Measurements from ENCODE around the gene SDC1.

SDC1 gene

GRCh38 chr2:20212871-20213503 is 11.9 kb downstream of the SDC1 start:
- no peak for DNase-seq

- DNase-seq = no peak
Measured at GRCh38 chr2:20212459-20212870, 12.5 kb downstream of the SDC1 start.

GRCh38 chr2:20211860-20212458 is 13.0 kb downstream of the SDC1 start:
- DNase-seq = no peak

GRCh38 chr2:20211420-20211819 is 13.5 kb downstream of the SDC1 start:
- DNase-seq = no peak

GRCh38 chr2:20210462-20210861 is 14.5 kb downstream of the SDC1 start:
- DNase-seq = no peak

GRCh38 chr2:20209373-20210109 is 15.4 kb downstream of the SDC1 start:
- DNase-seq = no peak

- no peak for DNase-seq
Measured at GRCh38 chr2:20208476-20208859, 16.5 kb downstream of the SDC1 start.

GRCh38 chr2:20207051-20207450 is 17.9 kb downstream of the SDC1 start:
- no peak for DNase-seq

- no peak for DNase-seq
Measured at GRCh38 chr2:20205915-20206524, 18.9 kb downstream of the SDC1 start.

GRCh38 chr2:20205069-20205468 is 19.9 kb downstream of the SDC1 start:
- DNase-seq = no peak

- DNase-seq = no peak
Measured at GRCh38 chr2:20203521-20204225, 21.3 kb downstream of the SDC1 start.

- DNase-seq = no peak
Measured at GRCh38 chr2:20203072-20203471, 21.9 kb downstream of the SDC1 start.

GRCh38 chr2:20201671-20202070 is 23.3 kb downstream of the SDC1 start:
- DNase-seq = no peak

- DNase-seq = no peak
Measured at GRCh38 chr2:20200697-20201555, 24.0 kb downstream of the SDC1 start.

- DNase-seq = no peak
Measured at GRCh38 chr2:20199633-20200270, 25.2 kb downstream of the SDC1 start.

- DNase-seq = no peak
Measured at GRCh38 chr2:20198796-20199632, 25.9 kb downstream of the SDC1 start.

- DNase-seq = peak; percentile 77
Measured at GRCh38 chr2:20198001-20198400, 26.9 kb downstream of the SDC1 start.

- no peak for DNase-seq
Measured at GRCh38 chr2:20197192-20197591, 27.7 kb downstream of the SDC1 start.

- no peak for DNase-seq
Measured at GRCh38 chr2:20196657-20197161, 28.2 kb downstream of the SDC1 start.

GRCh38 chr2:20196053-20196656 is 28.8 kb downstream of the SDC1 start:
- DNase-seq = no peak
